CD4-positive, alpha-beta T cell treated with Interleukin-12 subunit alpha and Interleukin-12 subunit beta, for 1 hour (primary cell): Measurements from ENCODE around the gene GPR37.

ENCODE experiments used
- DNase-seq: peaks from one replicate; pipeline ENCODE4 v3.0.0-alpha.2; 2020

Gene GPR37

GRCh38 chr7:124765401-124766352 lies at the start of gene GPR37:
Gene GPR37, minus strand, starts transcription at chr7:124765792. Its CDS starts 816 bp downstream, at chr7:124764976.
- DNase-seq: no peak

GRCh38 chr7:124813994-124814798 lies 48.6 kb upstream of the GPR37 start:
- no peak for DNase-seq

GRCh38 chr7:124812764-124813163 lies 47.2 kb upstream of the GPR37 start:
- no peak for DNase-seq

- no peak for DNase-seq
Measured at GRCh38 chr7:124811341-124811740, 45.7 kb upstream of the GPR37 start.

- DNase-seq: no peak
Measured at GRCh38 chr7:124810605-124811004, 45.0 kb upstream of the GPR37 start.

GRCh38 chr7:124808206-124808605 lies 42.6 kb upstream of the GPR37 start:
- no peak for DNase-seq

- DNase-seq: no peak
Measured at GRCh38 chr7:124801330-124801895, 35.8 kb upstream of the GPR37 start.

- DNase-seq: no peak
Measured at GRCh38 chr7:124800386-124800785, 34.8 kb upstream of the GPR37 start.

- no peak for DNase-seq
Measured at GRCh38 chr7:124799448-124799847, 33.9 kb upstream of the GPR37 start.

- no peak for DNase-seq
Measured at GRCh38 chr7:124796771-124797170, 31.2 kb upstream of the GPR37 start.

- DNase-seq: no peak
Measured at GRCh38 chr7:124792696-124793095, 27.1 kb upstream of the GPR37 start.

- no peak for DNase-seq
Measured at GRCh38 chr7:124792002-124792401, 26.4 kb upstream of the GPR37 start.

GRCh38 chr7:124791426-124791825 lies 25.8 kb upstream of the GPR37 start:
- DNase-seq: no peak

GRCh38 chr7:124790645-124791044 lies 25.1 kb upstream of the GPR37 start:
- no peak for DNase-seq

- no peak for DNase-seq
Measured at GRCh38 chr7:124785994-124786393, 20.4 kb upstream of the GPR37 start.

- no peak for DNase-seq
Measured at GRCh38 chr7:124784879-124785818, 19.6 kb upstream of the GPR37 start.

GRCh38 chr7:124783271-124783670 lies 17.7 kb upstream of the GPR37 start:
- DNase-seq: no peak

- no peak for DNase-seq
Measured at GRCh38 chr7:124781907-124782734, 16.5 kb upstream of the GPR37 start.

GRCh38 chr7:124781418-124781817 lies 15.8 kb upstream of the GPR37 start:
- DNase-seq: no peak

- DNase-seq: no peak
Measured at GRCh38 chr7:124780608-124781007, 15.0 kb upstream of the GPR37 start.

- DNase-seq: no peak
Measured at GRCh38 chr7:124780056-124780455, 14.5 kb upstream of the GPR37 start.
